Ascending aorta (tissue), 2 donors: ENCODE measurements around the gene RGPD4. TPM values are rescaled to one million over a fixed set of nuclear protein-coding genes. Genes with fewer than 3 reads are reported as not detected.
"Not testable (repeated sequence)": the region's sequence is repeated elsewhere in the genome, so short reads cannot be mapped to it uniquely, and the experiment has no call there.

Experiments
- DNase-seq, 2 donors: peaks; one replicate each; pipeline ENCODE4 v3.0.0-alpha.2; 2019; ENCODE audit warnings: low spot score in 2 of 2
- H3K27ac ChIP-seq, 2 donors: fragments of 200-600 bp; sonication (generic); one replicate each; pipeline ENCODE4 v1.5.1; 2016 to 2017; ENCODE audit warnings: mild to moderate bottlenecking in 1 of 2
- H3K27me3 ChIP-seq: fragments of 200-600 bp; sonication (generic); one replicate; pipeline ENCODE4 v1.5.1; 2017
- H3K36me3 ChIP-seq, 2 donors: fragments of 200-600 bp; sonication (generic); one replicate each; pipeline ENCODE4 v1.5.1; 2016
- H3K4me1 ChIP-seq, 2 donors: fragments of 200-600 bp; sonication (generic); one replicate each; pipeline ENCODE4 v1.5.1; 2016 to 2017; ENCODE audit warnings: mild to moderate bottlenecking in 1 of 2
- H3K4me3 ChIP-seq, 2 donors: fragments of 200-600 bp; sonication (generic); one replicate each; pipeline ENCODE4 v1.5.1; 2016 to 2017; ENCODE audit warnings: mild to moderate bottlenecking in 1 of 2
- H3K9me3 ChIP-seq, 2 donors: fragments of 200-600 bp; sonication (generic); one replicate each; pipeline ENCODE4 v1.5.1; 2016
- CTCF ChIP-seq, 3 experiments: fragments of 200-600 bp in 2 of 3; fragments of 450-650 bp in 1 of 3; sonication (generic) in 2 of 3; IDR thresholded peaks; one replicate each; pipeline ENCODE4 v1.5.1; 2016 to 2019; ENCODE audit warnings: antibody characterized with exemption in 3 of 3, mild to moderate bottlenecking in 1 of 3, moderate library complexity in 1 of 3
- intact Hi-C: fragments of 100-400 bp; cut with DNase I; formaldehyde crosslinking; loops from one replicate; pipeline ENCODE4 v1.15.1; 2023
- total RNA-seq: library from RNA; depleted of rRNA; stranded (reverse); fragments of >200 nt; gene quantifications from one replicate; pipeline ENCODE4 v1.1.0, GENCODE V29; 2016

The RGPD4 gene
- total RNA-seq = not detected

- H3K4me3 ChIP-seq, H3K36me3 ChIP-seq, H3K27me3 ChIP-seq, H3K9me3 ChIP-seq, intact Hi-C loops, H3K27ac ChIP-seq, DNase-seq, H3K4me1 ChIP-seq: not testable (repeated sequence)
Measured at GRCh38 chr2:107826749-107827148, at the start of gene RGPD4. TSS of gene RGPD4 (plus strand) at chr2:107826892. CDS start at chr2:107827014, 122 bp downstream.

GRCh38 chr2:107777974-107778373 is 48.7 kb upstream of the RGPD4 start:
- TF ChIP-seq CTCF (IDR thresholded peaks at IDR 0.05) = no peak
- intact Hi-C loops = no loop called here
- H3K27me3 ChIP-seq = no peaks in the 10 kb centered on the region

GRCh38 chr2:107785756-107786155 is 40.9 kb upstream of the RGPD4 start:
- Histone ChIP-seq H3K4me1 (no peaks in the 10 kb centered on the region), H3K27me3 (no peaks in the 10 kb centered on the region), H3K36me3 (no peaks in the 10 kb centered on the region), H3K4me3 (no peak overlapping the region), H3K9me3 (no peaks in the 10 kb centered on the region), H3K27ac (no peak overlapping the region)
- no peak for DNase-seq
- intact Hi-C loops = no loop called here
- no peak for TF ChIP-seq CTCF (IDR thresholded peaks at IDR 0.05)

More at GRCh38 chr2:107777974-107778373, 48.7 kb upstream of the RGPD4 start:
- Histone ChIP-seq H3K4me1 (no peaks in the 10 kb centered on the region), H3K36me3 (no peaks in the 10 kb centered on the region), H3K4me3 (no peak overlapping the region), H3K27ac (no peak overlapping the region), H3K9me3 (no peaks in the 10 kb centered on the region)
- no peak for DNase-seq

- Histone ChIP-seq H3K27ac (no peak overlapping the region), H3K36me3 (no peaks in the 10 kb centered on the region), H3K4me3 (no peak overlapping the region), H3K9me3 (no peaks in the 10 kb centered on the region), H3K27me3 (no peaks in the 10 kb centered on the region), H3K4me1 (no peaks in the 10 kb centered on the region)
- DNase-seq = no peak
- intact Hi-C loops = no loop called here
- no peak for TF ChIP-seq CTCF (IDR thresholded peaks at IDR 0.05)
Measured at GRCh38 chr2:107790837-107791236, 35.9 kb upstream of the RGPD4 start.

- Histone ChIP-seq H3K4me1 (no peaks in the 10 kb centered on the region), H3K4me3 (no peak overlapping the region), H3K9me3 (no peaks in the 10 kb centered on the region), H3K36me3 (no peaks in the 10 kb centered on the region), H3K27ac (no peak overlapping the region), H3K27me3 (no peaks in the 10 kb centered on the region)
- no peak for TF ChIP-seq CTCF (IDR thresholded peaks at IDR 0.05)
- no peak for DNase-seq
- intact Hi-C loops = no loop called here
Measured at GRCh38 chr2:107801498-107801897, 25.2 kb upstream of the RGPD4 start.

GRCh38 chr2:107804608-107805498 is 21.8 kb upstream of the RGPD4 start:
- no peaks in the 10 kb centered on the region for H3K27me3 ChIP-seq
- no peaks in the 10 kb centered on the region for H3K9me3 ChIP-seq
- H3K4me1 ChIP-seq = peaks cover 0 to 7% of the 10 kb centered on the region in 2 donors
- TF ChIP-seq CTCF (IDR thresholded peaks at IDR 0.05) = no peak
- H3K36me3 ChIP-seq = no peaks in the 10 kb centered on the region
- no peak for DNase-seq
- no peak overlapping the region for H3K27ac ChIP-seq
- intact Hi-C loops = no loop called here
- H3K4me3 ChIP-seq = no peak overlapping the region
